Activated CD4-positive, alpha-beta T cell treated with anti-CD3 and anti-CD28 coated beads, Interleukin-2, Interleukin-4, amounts not matched to agents 100 ng/mL and 50 ng/mL, durations not matched to agents 16 hours and 8 hours (primary cell): ENCODE data around the gene GARRE1.
"Not testable (repeated sequence)": the region's sequence is repeated elsewhere in the genome, so short reads cannot be mapped to it uniquely, and the experiment has no call there.

Source experiments
- DNase-seq: peaks from one replicate; pipeline ENCODE4 v3.0.0-alpha.2; 2020; ENCODE audit warnings: low spot score

The GARRE1 gene

DNA sequence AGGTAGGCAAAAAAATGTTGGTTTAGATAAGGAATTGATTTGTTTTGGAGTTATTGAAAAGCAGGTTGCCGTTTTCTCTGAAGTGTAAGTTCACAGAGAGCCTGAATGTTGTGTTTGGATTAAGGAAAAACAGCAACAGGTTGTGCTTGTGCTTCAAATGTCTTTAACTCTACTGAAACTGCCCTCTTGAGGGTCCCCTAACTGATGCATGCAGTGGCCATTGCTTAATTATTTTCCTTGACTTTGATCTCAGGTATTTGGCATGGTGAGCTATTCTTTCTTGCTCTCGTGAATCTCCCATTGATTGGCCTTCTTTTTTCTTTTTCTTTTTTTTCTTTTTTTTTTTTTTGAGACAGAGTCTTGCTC is 3.2 kb downstream of the GARRE1 start:
- no peak for DNase-seq

DNA sequence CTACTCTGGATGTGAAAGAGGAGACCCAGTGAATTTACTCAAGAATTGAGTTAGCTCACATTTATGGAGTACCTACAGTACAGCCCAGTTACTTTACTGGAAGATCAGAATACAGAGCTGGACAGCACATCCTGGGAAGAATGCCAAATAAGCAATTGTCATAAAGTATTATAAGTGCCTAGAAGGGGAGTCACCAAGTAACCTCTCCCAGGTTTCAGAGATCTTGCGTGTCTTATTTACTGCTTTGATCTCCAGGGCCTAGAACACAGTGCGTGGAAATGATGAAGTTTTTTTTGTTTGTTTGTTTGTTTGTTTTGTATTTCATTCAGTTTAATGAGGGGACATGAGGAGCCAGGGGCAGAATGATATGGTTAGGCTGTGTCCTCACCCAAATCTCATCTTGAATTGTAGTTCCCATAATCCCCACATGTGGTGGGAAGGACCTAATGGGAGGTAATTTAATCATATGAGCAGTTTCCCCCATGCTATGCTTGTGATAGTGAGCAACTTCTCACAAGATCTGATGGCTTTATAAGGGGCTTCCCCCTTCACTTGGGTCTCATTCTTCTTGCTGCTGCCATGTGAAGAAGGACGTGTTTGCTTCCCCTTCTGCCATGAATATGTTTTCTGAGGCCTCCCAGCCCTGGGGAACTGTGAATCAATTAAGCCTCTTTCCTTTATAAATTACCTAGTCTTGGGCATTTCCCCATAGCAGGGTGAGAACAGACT is 5.2 kb downstream of the GARRE1 start:
- no peak for DNase-seq

DNA sequence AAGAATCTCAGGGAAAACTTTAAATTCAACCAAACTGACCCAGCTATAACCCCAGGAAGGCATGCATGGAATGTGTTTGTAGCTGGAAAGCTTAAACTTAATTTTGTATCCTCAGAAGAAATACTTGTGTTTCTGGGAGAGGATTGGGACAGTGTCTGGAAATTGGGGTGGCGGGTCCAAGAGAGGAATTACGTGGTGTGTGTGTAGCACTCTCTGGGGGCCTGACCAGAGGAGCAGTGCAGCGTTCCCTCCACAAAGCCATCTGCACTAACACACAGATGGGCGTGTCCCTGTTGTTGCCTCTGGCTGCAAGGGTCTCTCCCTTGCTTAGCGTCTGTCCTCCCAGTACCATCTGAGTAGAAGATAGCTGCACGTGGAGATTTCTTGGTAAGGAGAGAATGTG is 6.4 kb downstream of the GARRE1 start:
- no peak for DNase-seq

DNA sequence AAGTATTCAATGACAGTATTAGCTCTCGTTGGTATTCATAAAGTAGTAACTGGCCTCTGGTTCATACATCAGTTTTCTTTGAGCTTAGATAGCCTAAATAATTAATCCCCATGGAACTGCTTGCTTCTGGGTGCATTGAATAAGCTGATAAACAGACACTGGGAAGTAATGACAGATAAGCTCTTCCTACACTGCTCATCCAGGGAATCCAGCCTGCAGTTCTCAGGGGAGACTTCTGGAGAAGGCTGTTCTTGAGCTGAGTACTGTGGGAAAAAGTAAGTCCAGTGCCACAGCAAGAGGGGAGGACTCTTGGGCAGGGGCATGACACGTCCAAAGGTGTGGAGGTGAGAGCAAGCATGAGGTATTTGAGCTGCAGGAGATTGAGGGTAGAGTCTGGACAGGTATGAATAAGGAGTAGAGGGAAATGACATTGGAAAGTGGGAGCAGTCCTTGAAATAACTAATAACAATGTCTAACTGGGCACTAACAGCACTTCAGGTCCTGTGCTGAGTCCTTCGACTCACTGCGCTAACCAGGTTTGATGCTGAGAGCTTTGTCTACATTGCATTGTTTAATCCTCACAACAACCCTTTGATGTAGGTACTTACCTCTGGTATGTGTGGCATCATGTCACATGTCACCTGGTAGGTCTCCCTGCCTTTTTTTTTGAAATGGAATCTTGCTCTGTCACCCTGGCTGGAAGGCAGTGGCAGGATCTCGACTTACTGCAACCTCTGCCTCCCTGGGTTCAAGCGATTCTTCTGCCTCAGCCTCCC is 7.2 kb downstream of the GARRE1 start:
- no peak for DNase-seq

DNA sequence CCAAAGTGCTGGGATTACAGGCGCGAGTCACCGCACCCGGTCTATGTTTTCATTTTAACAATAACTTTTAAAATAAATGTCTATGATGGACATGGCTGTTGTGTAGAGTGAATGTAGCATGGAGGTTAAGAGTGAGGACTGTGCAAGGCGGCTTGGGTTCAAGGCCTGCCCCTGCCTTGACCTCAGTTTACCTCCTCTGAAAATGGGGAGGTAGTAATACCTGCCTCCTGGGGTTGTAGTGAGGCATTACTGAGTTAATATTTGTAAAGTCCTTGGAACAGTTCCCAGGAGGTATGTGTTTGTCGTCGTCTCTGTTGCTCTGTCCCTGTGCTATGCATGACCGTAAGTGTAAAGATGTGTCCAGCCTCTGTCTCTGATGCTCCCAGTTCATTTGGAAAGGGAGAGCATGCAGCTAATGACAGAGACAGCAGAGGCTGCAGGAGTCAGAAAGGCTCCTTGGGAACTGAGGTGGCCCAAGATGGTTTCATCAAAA is 9.4 kb downstream of the GARRE1 start:
- DNase-seq: no peak

DNA sequence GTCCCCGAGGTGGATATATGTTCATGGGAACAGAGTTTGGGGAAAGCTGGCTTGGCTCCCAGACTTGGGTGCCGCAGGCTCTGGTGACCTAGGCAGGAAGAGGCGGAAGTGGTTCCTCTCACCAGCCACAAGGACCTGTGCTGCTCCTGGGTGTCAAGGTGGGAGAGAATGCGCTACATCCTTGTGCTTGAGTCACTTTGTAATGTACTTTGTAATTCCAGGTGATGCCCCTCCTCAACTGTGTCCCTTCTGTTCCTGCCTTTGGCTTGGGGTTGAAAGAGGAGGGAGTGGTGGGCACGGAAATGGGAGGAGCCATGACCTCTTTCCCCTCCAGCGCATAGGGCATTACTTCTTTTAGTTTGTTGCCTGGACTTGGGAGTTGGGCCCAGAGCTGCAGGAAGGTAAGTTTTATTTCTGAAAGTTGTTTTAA is 10.9 kb downstream of the GARRE1 start:
- DNase-seq: no peak

DNA sequence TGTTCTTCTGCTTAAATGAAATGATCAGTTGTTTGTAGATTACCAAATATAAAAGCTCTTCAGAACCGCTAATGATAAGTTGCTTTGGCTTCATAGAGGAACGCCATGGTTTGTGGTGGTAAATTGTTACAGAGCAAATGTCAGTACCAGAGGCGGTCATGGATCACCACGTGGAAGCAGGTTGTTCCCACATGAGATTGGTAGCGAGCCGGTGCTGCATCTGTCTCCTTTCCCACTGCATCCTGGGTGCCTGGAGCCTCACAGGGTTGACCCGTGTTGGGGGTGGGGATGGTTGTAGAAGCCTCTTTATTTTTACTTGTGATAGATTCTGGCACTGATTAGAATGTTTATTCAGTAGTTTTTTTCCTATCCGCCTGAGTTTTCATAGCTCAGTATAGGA is 14.7 kb downstream of the GARRE1 start:
- DNase-seq: peak; percentile 7

DNA sequence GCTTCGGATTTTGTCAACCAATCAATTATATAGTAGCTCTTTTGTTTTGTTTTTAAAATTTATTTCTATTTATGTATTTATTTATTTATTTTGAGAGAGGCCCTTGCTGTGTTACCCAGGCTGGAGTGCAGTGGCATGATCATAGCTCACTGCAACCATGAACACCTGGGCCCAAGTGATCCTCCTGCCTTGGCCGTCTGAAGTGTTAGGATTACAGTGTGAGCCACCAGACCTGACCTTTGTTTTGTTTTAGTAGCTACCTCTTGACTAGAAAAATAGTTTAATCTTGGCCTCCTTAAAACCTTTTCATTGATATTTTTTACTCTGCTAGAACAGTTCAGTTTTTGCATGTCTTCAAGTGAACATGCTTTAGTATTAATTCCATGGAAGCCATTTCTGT is 15.1 kb downstream of the GARRE1 start:
- no peak for DNase-seq

DNA sequence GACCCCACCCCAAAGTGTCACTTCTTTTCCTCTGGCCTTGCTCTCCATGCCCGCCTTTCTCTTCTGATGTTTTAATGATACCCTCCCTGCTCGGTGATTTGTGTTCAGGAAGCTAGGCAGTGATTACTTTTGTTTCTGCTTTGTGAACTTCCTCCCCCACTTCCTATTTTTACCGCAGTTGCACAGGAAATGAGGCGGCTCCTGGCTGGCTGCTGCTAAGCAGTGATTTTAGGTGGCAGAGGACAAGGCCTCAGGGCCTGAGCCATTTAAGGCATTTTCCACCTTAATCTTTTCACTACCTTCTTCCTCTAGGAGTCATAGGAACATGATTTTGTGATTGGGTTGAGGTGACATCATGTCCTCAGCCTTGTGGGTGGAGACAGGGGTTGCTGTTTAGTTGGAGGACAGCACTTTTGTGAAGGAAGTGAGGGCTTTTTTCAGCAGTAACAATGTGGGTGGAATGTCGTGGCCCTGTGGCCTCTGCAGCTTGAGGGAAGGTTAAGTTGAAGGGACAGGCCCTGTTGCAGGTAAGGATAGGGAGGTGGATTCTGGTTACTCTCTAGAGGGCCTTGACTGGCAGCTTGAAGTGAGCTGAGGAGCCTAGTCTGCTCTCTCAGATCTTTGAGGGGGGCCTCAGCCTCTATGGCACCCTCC is 15.7 kb downstream of the GARRE1 start:
- peak; percentile 85 for DNase-seq

DNA sequence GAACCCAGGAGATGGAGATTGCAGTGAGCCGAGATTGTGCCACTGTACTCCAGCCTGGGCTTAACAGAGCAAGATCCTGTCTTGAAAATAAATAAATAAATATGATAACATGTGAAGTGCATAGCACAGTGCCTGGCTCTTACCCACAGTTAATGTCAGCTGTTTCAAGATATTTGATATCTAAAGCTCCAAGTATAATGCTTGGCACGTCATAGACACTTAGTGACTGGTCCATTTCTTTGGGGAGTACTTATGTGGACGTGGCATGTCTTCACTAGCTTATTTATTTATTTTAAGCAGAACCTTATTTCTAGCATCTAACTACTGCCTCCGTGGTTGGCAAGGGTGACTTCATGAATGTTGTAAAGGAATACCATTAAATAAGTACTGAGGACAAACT is 18.8 kb downstream of the GARRE1 start:
- DNase-seq: no peak

DNA sequence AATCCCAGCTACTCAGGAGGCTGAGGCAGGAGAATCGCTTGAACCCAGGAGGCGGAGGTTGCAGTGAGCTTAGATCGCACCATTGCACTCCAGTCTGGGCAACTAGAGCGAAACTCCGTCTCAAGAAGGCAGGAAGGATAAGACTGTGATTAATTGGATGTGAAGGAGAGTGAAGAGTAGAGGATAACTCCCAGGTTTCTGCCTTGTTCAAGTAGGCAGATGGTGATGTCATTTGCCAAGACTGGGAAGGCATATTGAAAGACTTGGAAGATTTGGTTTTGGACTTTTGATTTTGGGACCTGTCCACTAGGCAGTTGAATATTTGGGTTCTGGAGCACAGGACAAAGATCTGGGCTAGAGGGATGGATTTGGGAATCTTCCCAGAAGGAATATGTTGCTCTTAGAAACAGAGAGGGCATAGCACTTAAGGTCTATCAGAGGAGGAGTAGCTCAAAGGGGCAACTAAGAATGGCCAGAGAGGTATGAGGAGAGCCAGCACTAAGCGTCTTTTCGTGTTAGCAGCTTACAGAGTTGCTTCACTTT is 20.0 kb downstream of the GARRE1 start:
- DNase-seq: no peak

DNA sequence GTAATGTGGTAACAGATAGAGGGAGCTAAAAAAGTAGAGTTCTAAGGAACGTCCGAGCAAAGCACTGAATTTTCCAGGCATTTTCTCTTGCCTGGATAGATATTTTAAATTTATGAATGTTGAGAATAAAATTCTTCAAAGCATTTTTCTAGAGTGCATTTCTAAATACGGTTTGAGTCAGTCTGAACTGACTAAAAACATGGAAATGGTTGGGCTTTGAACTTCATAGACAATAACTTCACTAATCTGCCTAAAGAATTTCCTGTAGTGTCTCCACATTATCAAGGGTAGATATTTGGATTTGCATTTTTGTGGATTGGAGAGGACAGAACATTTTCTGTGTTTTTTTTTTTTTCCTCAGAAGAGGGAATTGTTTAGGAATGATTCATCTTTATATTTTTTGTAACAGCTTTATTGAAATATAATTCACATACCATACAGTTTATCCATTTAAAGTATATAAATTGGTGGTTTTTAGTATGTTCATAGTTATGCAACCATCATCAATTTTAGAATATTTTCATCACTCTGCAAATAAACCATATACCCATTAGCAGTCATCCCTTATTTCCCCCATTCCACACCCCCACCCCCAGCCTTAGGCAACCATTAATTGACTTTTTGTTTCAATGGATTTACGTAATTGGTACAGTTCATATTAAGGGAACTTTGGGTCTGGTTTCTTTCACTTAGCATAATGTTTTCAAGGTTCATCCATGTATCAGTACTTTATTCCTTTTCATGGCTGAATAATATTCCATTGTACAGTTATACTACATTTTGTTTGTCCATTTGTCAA is 20.7 kb downstream of the GARRE1 start:
- DNase-seq: no peak

DNA sequence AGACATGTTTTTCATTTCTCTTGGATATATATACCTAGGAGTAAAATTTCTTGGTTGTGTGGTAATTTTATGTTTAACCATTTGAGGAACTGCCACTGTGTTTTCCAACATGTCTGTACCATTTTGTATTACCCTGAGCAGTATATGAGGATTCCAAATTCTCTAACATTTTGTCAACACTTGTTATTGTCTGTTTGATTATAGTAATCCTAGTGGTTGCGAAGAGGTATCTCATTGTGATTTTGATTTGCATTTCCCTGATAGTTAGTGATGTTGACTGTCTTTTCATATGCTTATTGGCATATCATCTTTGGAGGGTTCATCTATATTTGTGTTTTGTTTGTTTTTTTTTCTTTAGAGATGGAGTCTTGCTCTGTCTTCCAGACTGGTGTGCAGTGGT is 21.4 kb downstream of the GARRE1 start:
- DNase-seq: no peak

DNA sequence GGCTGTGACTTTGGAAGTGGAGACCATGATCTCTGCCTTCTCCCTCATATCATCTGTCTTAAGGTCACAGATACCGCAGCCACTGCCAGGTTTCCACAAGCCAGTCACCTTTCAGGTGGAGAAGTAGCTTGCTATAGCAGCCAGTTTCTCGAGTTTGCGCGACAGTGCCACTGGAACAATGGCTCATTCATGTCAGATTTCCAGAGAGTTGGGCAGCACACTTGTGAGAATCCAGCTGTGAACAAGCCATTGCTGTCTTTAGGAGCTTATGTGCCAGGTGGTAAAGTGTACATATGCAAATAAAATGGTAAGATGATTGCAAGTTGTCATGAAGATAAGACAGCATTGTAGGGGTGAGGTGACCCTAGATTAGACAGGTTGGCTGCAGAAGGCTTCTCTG is 22.3 kb downstream of the GARRE1 start:
- DNase-seq: no peak

DNA sequence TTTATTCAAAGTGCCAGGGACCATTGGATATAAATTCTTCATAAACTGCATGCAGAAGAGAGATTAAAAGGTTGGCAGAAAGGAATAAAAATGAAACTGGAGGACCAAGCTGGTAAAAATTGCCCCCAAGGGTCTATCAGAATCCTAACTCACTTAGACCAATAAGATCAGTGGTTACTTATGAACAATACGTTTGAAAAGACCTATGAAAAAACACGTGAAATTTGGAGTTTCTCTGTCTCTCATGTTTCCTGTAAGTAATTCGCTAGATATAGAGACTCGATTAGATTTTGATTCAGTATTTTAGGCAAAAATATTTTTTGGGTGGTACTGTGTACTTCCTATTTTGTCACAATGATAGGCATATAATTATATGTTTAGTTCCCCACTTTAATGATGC is 22.9 kb downstream of the GARRE1 start:
- DNase-seq: no peak

DNA sequence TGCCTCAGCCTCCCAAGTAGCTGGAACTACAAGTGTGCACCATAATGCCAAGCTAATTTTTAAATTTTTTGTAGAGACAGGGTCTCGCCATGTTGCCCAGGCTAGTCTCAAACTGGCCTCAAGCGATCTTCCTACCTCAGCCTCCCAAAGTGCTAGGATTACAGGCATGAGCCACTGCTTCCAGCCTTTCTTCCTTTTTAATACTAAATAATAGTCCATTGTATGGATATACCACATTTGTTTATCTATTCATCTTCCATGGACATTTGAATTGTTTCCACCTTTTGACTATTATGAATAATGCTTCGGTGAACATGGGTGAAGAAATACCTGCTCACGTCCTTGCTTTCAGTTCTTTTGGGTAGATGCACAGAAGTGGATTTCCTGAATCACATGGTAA is 24.4 kb downstream of the GARRE1 start:
- no peak for DNase-seq

DNA sequence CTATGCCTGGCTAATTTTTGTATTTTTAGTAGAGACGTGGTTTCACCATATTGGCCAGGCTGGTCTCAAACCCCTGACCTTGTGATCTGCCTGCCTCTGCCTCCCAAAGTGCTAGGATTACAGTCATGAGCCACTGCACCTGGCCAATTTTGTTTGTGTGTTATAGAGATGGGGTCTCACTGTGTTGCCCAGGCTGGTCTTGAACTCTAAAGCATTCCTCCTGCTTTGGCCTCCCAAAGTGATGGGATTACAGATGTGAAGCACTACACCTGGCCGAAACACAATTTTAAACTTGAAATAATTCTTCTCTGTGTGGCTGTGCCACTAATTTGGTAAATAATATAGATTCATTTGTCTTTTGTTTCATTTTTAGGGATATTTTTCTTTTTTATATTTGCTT is 27.1 kb downstream of the GARRE1 start:
- not testable (repeated sequence) for DNase-seq

DNA sequence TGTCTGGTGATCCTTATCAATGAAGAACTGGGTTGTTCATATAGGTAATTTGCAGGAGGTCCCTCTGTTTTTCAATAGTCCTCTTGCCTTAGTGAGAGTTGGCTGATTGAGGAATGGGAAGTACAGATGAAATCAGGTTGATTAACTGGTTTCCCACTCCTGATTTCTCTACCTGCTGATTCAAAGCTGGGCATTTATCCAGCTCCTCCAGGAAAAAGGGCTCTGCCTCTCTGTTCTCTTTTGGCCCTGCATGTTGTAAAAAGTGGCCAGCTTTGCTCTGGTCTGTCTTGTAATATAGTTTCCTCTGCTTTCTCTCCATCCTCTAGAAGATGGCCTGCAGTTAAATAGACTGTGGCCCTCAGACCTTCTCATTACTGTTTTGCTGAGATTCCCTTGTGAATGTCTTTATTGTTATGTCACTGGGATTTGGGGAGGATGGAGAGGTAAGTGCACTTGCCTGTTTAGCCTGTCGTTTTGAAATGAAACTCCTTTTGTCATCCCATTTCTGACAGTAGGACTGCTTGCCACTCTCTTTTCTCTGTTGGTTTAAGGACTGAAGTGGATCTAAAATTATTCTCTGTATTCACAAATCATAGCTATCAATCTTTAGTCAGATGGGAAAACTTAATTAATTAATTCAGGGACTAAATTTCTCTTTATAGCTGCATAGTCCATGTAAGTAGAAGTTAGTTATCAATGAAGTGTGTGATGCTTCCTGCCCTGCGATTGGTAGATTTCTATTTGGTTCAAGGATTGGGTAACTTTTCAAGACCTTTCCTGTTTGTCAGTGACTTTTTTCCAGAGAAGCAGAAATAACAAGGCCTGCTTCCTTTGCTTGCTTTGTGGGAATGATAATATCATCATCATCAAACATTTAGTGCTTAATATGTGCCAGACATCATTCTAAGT is 28.5 kb downstream of the GARRE1 start:
- DNase-seq: no peak

DNA sequence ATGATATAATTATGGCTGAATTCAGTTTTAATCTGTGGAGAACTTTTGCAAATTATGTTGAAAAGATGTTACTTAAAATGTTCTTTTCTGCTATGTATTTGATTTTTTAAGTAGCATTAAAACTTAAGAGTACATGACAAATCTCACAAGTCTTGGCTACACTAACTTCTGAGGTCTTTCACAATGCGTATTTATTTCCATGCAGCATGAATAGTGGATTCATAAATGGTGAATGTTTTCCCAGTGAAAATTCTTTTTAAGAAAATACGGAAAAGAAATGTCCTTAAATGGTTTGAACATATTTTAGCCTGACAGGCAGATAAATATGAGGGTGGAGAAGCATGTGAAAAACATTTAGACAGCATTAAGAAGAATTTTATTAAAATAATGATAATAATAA is 30.2 kb downstream of the GARRE1 start:
- DNase-seq: no peak

DNA sequence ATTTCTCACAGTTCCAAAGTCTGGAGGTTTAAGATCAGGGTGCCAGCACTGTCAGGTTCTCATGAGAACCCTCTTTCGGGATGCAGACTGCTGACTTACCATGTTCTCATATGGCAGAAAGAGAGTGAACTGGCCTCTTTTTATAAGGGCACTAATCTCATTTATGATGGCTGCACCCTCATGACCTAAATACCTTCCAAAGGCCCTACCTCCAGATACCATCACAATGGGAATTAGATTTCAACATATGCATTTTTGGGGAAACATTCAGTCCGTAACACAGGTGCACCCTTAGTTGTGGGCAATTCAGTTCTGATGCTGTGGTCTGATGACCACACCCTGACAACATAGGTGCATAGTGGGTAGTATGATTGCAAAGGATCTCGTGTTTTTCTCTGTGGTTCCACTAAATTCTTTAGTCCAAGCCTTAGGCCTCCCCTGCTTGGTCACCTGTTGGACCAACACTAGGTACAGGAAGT is 33.3 kb downstream of the GARRE1 start:
- no peak for DNase-seq

DNA sequence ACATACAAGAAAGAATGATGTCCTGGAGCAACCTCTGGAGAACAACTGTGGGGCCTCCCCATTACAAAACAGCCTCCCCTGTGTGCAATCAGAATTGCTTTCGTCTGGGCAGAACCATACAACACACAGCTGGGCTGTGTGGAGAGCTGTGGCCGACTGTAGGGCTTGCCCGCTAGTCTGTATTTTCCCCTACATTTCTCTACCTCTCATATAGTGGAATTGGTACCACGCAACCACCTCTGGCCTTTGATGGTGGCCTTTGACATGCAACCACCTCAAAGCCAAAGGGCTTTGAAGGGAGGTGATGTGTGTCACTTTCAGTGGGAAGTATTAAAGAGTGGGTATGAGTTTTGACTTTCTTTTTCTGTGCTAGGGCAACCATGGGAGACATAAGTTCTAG is 34.0 kb downstream of the GARRE1 start:
- no peak for DNase-seq
